Suprapubic skin (tissue), 4 donors: ENCODE data around the gene USP31.

Experiments used
- EP300 ChIP-seq: sonication (generic); formaldehyde crosslinking; IDR thresholded peaks from one replicate; pipeline ENCODE4 v1.6.1; 2017; ENCODE audit warnings: antibody characterized with exemption
- POLR2A ChIP-seq, 2 donors: fragments of 450-650 bp; IDR thresholded peaks; one replicate each; pipeline ENCODE4 v1.6.1; 2017; ENCODE audit warnings: antibody characterized with exemption in 2 of 2, mild to moderate bottlenecking in 2 of 2, moderate library complexity in 2 of 2
- POLR2AphosphoS5 ChIP-seq, 3 donors: sonication (generic); formaldehyde crosslinking; IDR thresholded peaks; one replicate each; pipeline ENCODE4 v1.6.1; 2017; ENCODE audit warnings: antibody characterized with exemption in 3 of 3
- TF ChIP-seq, protein P1 (sequence below), 2 donors: fragments of 200-600 bp in 1 of 2; fragments of 450-650 bp in 1 of 2; sonication (generic) in 1 of 2; IDR thresholded peaks; one replicate each; pipeline ENCODE4 v1.5.1; 2016 to 2019; ENCODE audit warnings: antibody characterized with exemption in 2 of 2, mild to moderate bottlenecking in 1 of 2, moderate library complexity in 1 of 2

DNA sequence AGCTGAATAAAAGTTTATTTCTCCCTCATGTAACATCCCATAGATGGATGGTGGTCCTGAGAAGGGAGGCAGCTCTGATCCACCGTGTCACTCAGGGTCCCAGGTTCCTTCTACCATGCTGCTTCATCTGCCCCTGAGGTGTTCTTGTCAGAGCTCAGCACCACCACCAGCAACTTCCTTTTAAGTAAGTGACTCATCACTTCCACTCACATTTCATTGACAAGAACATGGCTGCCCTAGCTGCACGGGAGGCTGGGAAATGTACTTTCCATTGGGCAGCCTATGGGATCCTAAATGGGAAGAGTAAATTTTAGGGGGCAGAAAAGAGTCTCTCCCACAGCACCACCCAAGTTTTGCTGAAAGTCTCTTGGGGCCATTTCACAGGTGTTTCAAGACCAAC is 134.7 kb downstream of the USP31 start:
- TF ChIP-seq, protein P1, sequence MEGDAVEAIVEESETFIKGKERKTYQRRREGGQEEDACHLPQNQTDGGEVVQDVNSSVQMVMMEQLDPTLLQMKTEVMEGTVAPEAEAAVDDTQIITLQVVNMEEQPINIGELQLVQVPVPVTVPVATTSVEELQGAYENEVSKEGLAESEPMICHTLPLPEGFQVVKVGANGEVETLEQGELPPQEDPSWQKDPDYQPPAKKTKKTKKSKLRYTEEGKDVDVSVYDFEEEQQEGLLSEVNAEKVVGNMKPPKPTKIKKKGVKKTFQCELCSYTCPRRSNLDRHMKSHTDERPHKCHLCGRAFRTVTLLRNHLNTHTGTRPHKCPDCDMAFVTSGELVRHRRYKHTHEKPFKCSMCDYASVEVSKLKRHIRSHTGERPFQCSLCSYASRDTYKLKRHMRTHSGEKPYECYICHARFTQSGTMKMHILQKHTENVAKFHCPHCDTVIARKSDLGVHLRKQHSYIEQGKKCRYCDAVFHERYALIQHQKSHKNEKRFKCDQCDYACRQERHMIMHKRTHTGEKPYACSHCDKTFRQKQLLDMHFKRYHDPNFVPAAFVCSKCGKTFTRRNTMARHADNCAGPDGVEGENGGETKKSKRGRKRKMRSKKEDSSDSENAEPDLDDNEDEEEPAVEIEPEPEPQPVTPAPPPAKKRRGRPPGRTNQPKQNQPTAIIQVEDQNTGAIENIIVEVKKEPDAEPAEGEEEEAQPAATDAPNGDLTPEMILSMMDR (IDR thresholded peaks at IDR 0.05) = no peak
- no peak for TF ChIP-seq POLR2A (IDR thresholded peaks at IDR 0.05)
- TF ChIP-seq POLR2AphosphoS5 (IDR thresholded peaks at IDR 0.05) = no peak
- no peak for TF ChIP-seq EP300
